OCI-LY7 (cell line): ENCODE results near the gene SYNCRIP. TPM values are rescaled to one million over a fixed set of nuclear protein-coding genes. Genes with fewer than 3 reads are reported as not detected.
"Not testable (repeated sequence)": the region's sequence is repeated elsewhere in the genome, so short reads cannot be mapped to it uniquely, and the experiment has no call there.

ENCODE experiments used
- BruUV-seq: library from RNA; stranded (reverse); fragments of 400-500 nt; replicated peaks from 2 replicates; lab custom pipeline; 2021; lab: Mats Ljungman, UMichigan
- CTCF ChIA-PET: fragments of 300-600 bp; sonication (Branson Sonifier 250); formaldehyde crosslinking; loops from one replicate; lab custom pipeline; 2022; ENCODE audit warnings: antibody characterized with exemption; ENCODE audit not compliant: unreplicated experiment; lab: Charles Lee
- POLR2A ChIA-PET: fragments of 300-600 bp; sonication (Branson Sonifier 250); formaldehyde crosslinking; loops from one replicate; lab custom pipeline; 2022; ENCODE audit warnings: antibody characterized with exemption; lab: Charles Lee
- DNase-seq: peaks from one replicate; pipeline ENCODE4 v3.0.0-alpha.2; 2015; ENCODE audit warnings: low spot score
- H2AFZ ChIP-seq: fragments of 200-600 bp; sonication (generic), shearing (Covaris generic); 2 replicates; pipeline ENCODE4 v1.6.1; 2014; ENCODE audit warnings: mild to moderate bottlenecking, antibody characterized with exemption, low read length, moderate library complexity
- H3K27ac ChIP-seq: fragments of 200-600 bp; sonication (generic); 2 replicates; pipeline ENCODE4 v1.5.1; 2014; ENCODE audit warnings: mixed run types, low read depth, mild to moderate bottlenecking, moderate library complexity, low read length, inconsistent platforms; ENCODE audit not compliant: poor library complexity, severe bottlenecking
- H3K36me3 ChIP-seq: fragments of 200-600 bp; sonication (generic); 2 replicates; pipeline ENCODE4 v1.6.1; 2014; ENCODE audit warnings: mild to moderate bottlenecking, antibody characterized with exemption, low read length, moderate library complexity, mixed read lengths; ENCODE audit not compliant: insufficient read depth
- H3K4me1 ChIP-seq: fragments of 200-600 bp; sonication (generic); 2 replicates; pipeline ENCODE4 v1.5.1; 2014; ENCODE audit warnings: mild to moderate bottlenecking, low read length; ENCODE audit not compliant: insufficient read depth, poor library complexity, severe bottlenecking
- H3K4me2 ChIP-seq: fragments of 200-600 bp; sonication (generic); 2 replicates; pipeline ENCODE4 v1.6.1; 2014; ENCODE audit warnings: mild to moderate bottlenecking, low read length
- H3K4me3 ChIP-seq: fragments of 200-600 bp; sonication (generic); 2 replicates; pipeline ENCODE4 v1.5.1; 2014; ENCODE audit warnings: mild to moderate bottlenecking, low read depth, low read length; ENCODE audit not compliant: poor library complexity, severe bottlenecking
- H3K79me2 ChIP-seq: fragments of 200-600 bp; sonication (generic); 2 replicates; pipeline ENCODE4 v1.6.1; 2016; ENCODE audit warnings: low read depth, mild to moderate bottlenecking, low read length, moderate library complexity, mixed read lengths; ENCODE audit not compliant: insufficient read depth
- H3K9me2 ChIP-seq: fragments of 200-600 bp; sonication (generic); 2 replicates; pipeline ENCODE4 v1.6.1; 2016; ENCODE audit warnings: mild to moderate bottlenecking, low read length, mixed read lengths; ENCODE audit not compliant: insufficient read depth
- H3K9me3 ChIP-seq: fragments of 200-600 bp; sonication (generic); 2 replicates; pipeline ENCODE4 v1.6.1; 2014; ENCODE audit warnings: mild to moderate bottlenecking, mixed run types, low read length, mixed read lengths
- H4K20me1 ChIP-seq: fragments of 200-600 bp; sonication (generic); 2 replicates; pipeline ENCODE4 v1.6.1; 2014; ENCODE audit warnings: mild to moderate bottlenecking, antibody characterized with exemption, low read length, moderate library complexity, mixed read lengths; ENCODE audit not compliant: insufficient read depth
- CTCF ChIP-seq: fragments of 200-600 bp; sonication (generic); conservative IDR thresholded peaks from 2 replicates; pipeline ENCODE4 v1.5.1; 2014; ENCODE audit warnings: mild to moderate bottlenecking, antibody characterized with exemption, low read length, moderate library complexity, mixed read lengths
- EZH2phosphoT487 ChIP-seq: fragments of 200-600 bp; sonication (generic); IDR thresholded peaks from 2 replicates; pipeline ENCODE4 v1.6.1; 2018; ENCODE audit warnings: low read depth, borderline replicate concordance, mild to moderate bottlenecking, mixed run types, antibody characterized with exemption, low read length, moderate library complexity, mixed read lengths
- intact Hi-C: fragments of 100-400 bp; cut with micrococcal nuclease; formaldehyde crosslinking; loops from one replicate; pipeline ENCODE4 v1.10.0; 2022; ENCODE audit not compliant: unreplicated experiment
- total RNA-seq, 2 experiments: library from RNA; depleted of rRNA in 1 of 2; stranded (reverse); fragments of >200 nt in 1 of 2; shearing (Covaris generic) in 1 of 2; gene quantifications; 2 replicates each; pipeline ENCODE4 v1.2.3, GENCODE V29; 2014 to 2022

Gene SYNCRIP
- total RNA-seq, 2 experiments from 2014 or later = 73.5 to 188 TPM

- H3K4me1 ChIP-seq = peaks cover 26% of the 10 kb centered on the region
- no peak overlapping the region for H3K27ac ChIP-seq
- H3K36me3 ChIP-seq = peaks cover 38% of the 10 kb centered on the region
- BruUV-seq = no TSS peak
- H3K9me3 ChIP-seq = peaks cover 10% of the 10 kb centered on the region; the same call in 1 of the 2 replicates
- no peak overlapping the region for H2AFZ ChIP-seq
- CTCF ChIA-PET = no interaction called here
- H3K79me2 ChIP-seq = peaks cover 67% of the 10 kb centered on the region
- peak overlapping the region; percentile 11 for H3K4me3 ChIP-seq
- TF ChIP-seq CTCF = no peak
- TF ChIP-seq EZH2phosphoT487 = no peak
- peak overlapping the region; percentile 32 for H3K4me2 ChIP-seq
- no peak for DNase-seq
- POLR2A ChIA-PET = interaction anchor here (0.7 to 3.5 kb wide), 5 partner anchors 11 to 88 kb away, joined by 3 to 12 read pairs (median 3); partner anchors contain the start of gene SYNCRIP
- no peaks in the 10 kb centered on the region for H4K20me1 ChIP-seq
- intact Hi-C loops = no loop called here
- H3K9me2 ChIP-seq = no peaks in the 10 kb centered on the region
Measured at GRCh38 chr6:85591207-85591606, 51.5 kb downstream of the SYNCRIP start.

- CTCF ChIA-PET = no interaction called here
- Histone ChIP-seq H3K79me2 (peaks cover 86% of the 10 kb centered on the region), H3K4me1 (no peaks in the 10 kb centered on the region), H3K4me2 (no peak overlapping the region), H2AFZ (no peak overlapping the region), H3K9me2 (no peaks in the 10 kb centered on the region), H3K9me3 (peaks cover 19% of the 10 kb centered on the region), H3K4me3 (no peak overlapping the region), H3K36me3 (peaks cover 42% of the 10 kb centered on the region), H3K27ac (no peak overlapping the region), H4K20me1 (no peaks in the 10 kb centered on the region)
- BruUV-seq = no TSS peak
- intact Hi-C loops = no loop called here
- POLR2A ChIA-PET = interaction anchor here (0.7 kb wide), 1 partner anchor 32 kb away, joined by 5 read pairs; no protein-coding TSS in a partner anchor
- DNase-seq = no peak
- TF ChIP-seq CTCF = no peak
- TF ChIP-seq EZH2phosphoT487 = no peak
Measured at GRCh38 chr6:85585741-85586140, 56.9 kb downstream of the SYNCRIP start.

GRCh38 chr6:85582832-85583231 is 59.9 kb downstream of the SYNCRIP start:
- peaks cover 30% of the 10 kb centered on the region for H3K36me3 ChIP-seq
- H2AFZ ChIP-seq, H3K4me3 ChIP-seq, H3K27ac ChIP-seq, CTCF ChIA-PET, intact Hi-C loops, H3K4me1 ChIP-seq, H3K4me2 ChIP-seq, H3K9me2 ChIP-seq, H4K20me1 ChIP-seq, BruUV-seq, DNase-seq: not testable (repeated sequence)
- H3K79me2 ChIP-seq = peaks cover 64% of the 10 kb centered on the region
- POLR2A ChIA-PET = interaction anchor here (1.2 kb wide), 1 partner anchor 10 kb away, joined by 4 read pairs; no protein-coding TSS in a partner anchor
- peaks cover 13% of the 10 kb centered on the region for H3K9me3 ChIP-seq
